Panc1 (cell line): Measurements from ENCODE around the gene REPIN1. TPM values are rescaled to one million over a fixed set of nuclear protein-coding genes. Genes with fewer than 3 reads are reported as not detected.

Source experiments
- ATAC-seq: fragments of 200-7000 bp; cut with Tn5 transposase; 2 replicates; pipeline ENCODE4 v1.9.1; 2020; ENCODE audit warnings: mild to moderate bottlenecking, moderate library complexity
- BruUV-seq: library from RNA; stranded (reverse); fragments of 400-500 nt; replicated peaks from 2 replicates; lab custom pipeline; 2021; lab: Mats Ljungman, UMichigan
- CTCF ChIA-PET: fragments of 300-600 bp; sonication (Branson Sonifier 250); formaldehyde crosslinking; loops from one replicate; lab custom pipeline; 2022; ENCODE audit warnings: antibody characterized with exemption; lab: Charles Lee
- POLR2A ChIA-PET: fragments of 300-600 bp; sonication (Branson Sonifier 250); formaldehyde crosslinking; loops from one replicate; lab custom pipeline; 2022; ENCODE audit warnings: antibody characterized with exemption; lab: Charles Lee
- DNase-seq: peaks from one replicate; pipeline ENCODE4 v3.0.0-alpha.2; 2010; ENCODE audit warnings: low read depth, low spot score
- H3K27ac ChIP-seq: 2 replicates; pipeline ENCODE4 v1.5.1; 2011; ENCODE audit warnings: mild to moderate bottlenecking, low read length, inconsistent platforms
- H3K27me3 ChIP-seq: fragments of 200-500 bp; sonication (Bioruptor generic); 2 replicates; pipeline ENCODE4 v1.6.0; 2014; ENCODE audit warnings: low read length, inconsistent platforms; ENCODE audit not compliant: control insufficient read depth, insufficient read depth
- H3K36me3 ChIP-seq: fragments of 200-500 bp; sonication (Bioruptor generic); 2 replicates; pipeline ENCODE4 v1.5.1; 2014; ENCODE audit warnings: inconsistent platforms, mild to moderate bottlenecking, low read length, moderate library complexity; ENCODE audit not compliant: control insufficient read depth, insufficient read depth
- H3K4me1 ChIP-seq: 2 replicates; pipeline ENCODE4 v1.5.1; 2011; ENCODE audit warnings: inconsistent platforms, mild to moderate bottlenecking, low read length, moderate library complexity; ENCODE audit not compliant: control insufficient read depth, insufficient read depth
- H3K4me3 ChIP-seq, 2 experiments: 2 replicates each; pipeline ENCODE4 v1.5.1; 2011 to 2012; ENCODE audit warnings: low read depth in 2 of 2, low read length in 2 of 2, mild to moderate bottlenecking in 2 of 2, inconsistent platforms in 1 of 2, moderate library complexity in 1 of 2
- H3K9me3 ChIP-seq: fragments of 200-500 bp; sonication (Bioruptor generic); 2 replicates; pipeline ENCODE4 v1.5.1; 2014; ENCODE audit warnings: low read depth, mild to moderate bottlenecking, inconsistent platforms, low read length, moderate library complexity; ENCODE audit not compliant: control insufficient read depth, insufficient read depth
- POLR2AphosphoS5 ChIP-seq: IDR thresholded peaks from 2 replicates; pipeline ENCODE4 v1.6.1; 2012; ENCODE audit warnings: mild to moderate bottlenecking, low read depth, low read length, moderate library complexity
- SIN3A ChIP-seq: IDR thresholded peaks from 2 replicates; pipeline ENCODE4 v1.6.1; 2012; ENCODE audit warnings: low read depth, mild to moderate bottlenecking, low read length, moderate library complexity, borderline replicate concordance; ENCODE audit not compliant: insufficient read depth
- TCF7L2 ChIP-seq: IDR thresholded peaks from 2 replicates; pipeline ENCODE4 v1.6.1; 2011; ENCODE audit warnings: mild to moderate bottlenecking, low read depth, low read length, inconsistent platforms
- in situ Hi-C: cut with HindIII; loops from 2 replicates; pipeline ENCODE4 v1.10.0; 2016; ENCODE audit warnings: low sequenced_read_pairs, low pct_unique_long_range_greater_than_20kb
- intact Hi-C: fragments of 100-400 bp; cut with micrococcal nuclease; formaldehyde crosslinking; loops from one replicate; pipeline ENCODE4 v1.10.0; 2022; ENCODE audit not compliant: unreplicated experiment
- total RNA-seq: library from RNA; stranded (reverse); gene quantifications from one replicate; pipeline ENCODE4 v1.2.1, GENCODE V29; 2021; ENCODE audit not compliant: unreplicated experiment
- TF ChIP-seq, protein P1 (sequence below): fragments of 450-650 bp; IDR thresholded peaks from 2 replicates; pipeline ENCODE4 v1.5.1; 2017; ENCODE audit warnings: mild to moderate bottlenecking
- TF ChIP-seq, protein P2 (sequence below), 2 experiments: IDR thresholded peaks; 2 replicates each; pipeline ENCODE4 v1.6.1; 2011 to 2012; ENCODE audit warnings: low read depth in 2 of 2, control low read depth in 1 of 2, low read length in 1 of 2, mild to moderate bottlenecking in 1 of 2, moderate library complexity in 1 of 2; ENCODE audit not compliant: insufficient read depth in 1 of 2

REPIN1 gene
- total RNA-seq, 1 experiment from 2014 or later, result 209 TPM

DNA sequence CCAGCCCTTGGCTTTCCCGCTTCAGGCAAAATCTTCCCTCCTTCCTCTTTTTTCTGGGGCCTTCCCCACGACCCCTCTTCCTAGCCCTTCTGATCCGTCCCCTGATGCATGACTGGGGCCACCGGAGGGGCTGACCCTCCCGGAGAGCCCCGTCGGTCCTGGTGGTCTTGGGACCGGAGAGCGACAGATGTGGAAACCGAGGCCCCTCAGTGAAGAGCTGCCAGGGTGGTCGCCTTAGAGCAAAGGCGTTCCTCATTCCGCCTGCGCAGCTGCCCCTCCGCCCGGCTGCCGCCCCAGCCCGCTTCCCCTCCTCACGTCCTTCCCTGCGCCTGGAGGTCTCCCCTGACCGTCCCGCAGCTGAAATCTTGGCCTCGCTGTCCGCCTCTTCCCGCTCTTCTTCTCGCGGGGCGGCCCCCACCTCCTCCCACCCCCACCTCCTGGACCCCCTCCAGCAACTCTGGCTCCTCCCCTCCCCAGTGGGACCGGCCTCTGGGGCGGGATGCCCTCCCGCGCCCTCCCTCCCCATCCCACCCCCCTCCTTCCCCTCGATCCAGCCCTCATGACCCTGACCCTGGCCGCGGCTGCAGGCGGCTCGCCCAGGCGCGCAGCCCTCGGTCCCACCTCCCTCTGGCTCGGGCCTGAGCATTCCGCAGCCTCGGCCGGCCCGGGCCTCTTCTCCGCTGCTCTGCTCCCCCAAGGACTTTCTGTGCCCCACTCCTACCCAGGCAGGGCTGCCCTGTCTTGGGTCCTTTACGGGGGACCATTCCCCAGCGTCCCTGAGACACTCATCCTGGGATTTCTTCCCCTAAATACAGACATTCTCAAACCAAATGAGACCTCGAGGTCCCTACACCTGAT is 27.1 kb upstream of the REPIN1 start, which contains the start of gene RARRES2:
Gene RARRES2, minus strand, starts transcription at position 367 of the 858 bp plus-strand sequence. CDS start 1,020 bp downstream, outside the sequence.
- intact Hi-C loops, result no loop called here
- peaks cover 11% of the 10 kb centered on the region; the same call in 1 of the 2 replicates for H3K9me3 ChIP-seq
- no peaks in the 10 kb centered on the region for H3K36me3 ChIP-seq
- ChIA-PET CTCF (no interaction called here), POLR2A (no interaction called here)
- H3K4me3 ChIP-seq, result no peak within 1 kb of the TSS
- in situ Hi-C loops, result no loop called here
- BruUV-seq, result no TSS peak
- DNase-seq (no peak), ATAC-seq (no peak)
- peaks cover 3% of the 10 kb centered on the region; the same call in 1 of the 2 replicates for H3K4me1 ChIP-seq
- H3K27me3 ChIP-seq, result no peaks in the 10 kb centered on the region
- H3K27ac ChIP-seq, result no peak within 1 kb of the TSS
- TF ChIP-seq TCF7L2, result no peak
- TF ChIP-seq, protein P1, sequence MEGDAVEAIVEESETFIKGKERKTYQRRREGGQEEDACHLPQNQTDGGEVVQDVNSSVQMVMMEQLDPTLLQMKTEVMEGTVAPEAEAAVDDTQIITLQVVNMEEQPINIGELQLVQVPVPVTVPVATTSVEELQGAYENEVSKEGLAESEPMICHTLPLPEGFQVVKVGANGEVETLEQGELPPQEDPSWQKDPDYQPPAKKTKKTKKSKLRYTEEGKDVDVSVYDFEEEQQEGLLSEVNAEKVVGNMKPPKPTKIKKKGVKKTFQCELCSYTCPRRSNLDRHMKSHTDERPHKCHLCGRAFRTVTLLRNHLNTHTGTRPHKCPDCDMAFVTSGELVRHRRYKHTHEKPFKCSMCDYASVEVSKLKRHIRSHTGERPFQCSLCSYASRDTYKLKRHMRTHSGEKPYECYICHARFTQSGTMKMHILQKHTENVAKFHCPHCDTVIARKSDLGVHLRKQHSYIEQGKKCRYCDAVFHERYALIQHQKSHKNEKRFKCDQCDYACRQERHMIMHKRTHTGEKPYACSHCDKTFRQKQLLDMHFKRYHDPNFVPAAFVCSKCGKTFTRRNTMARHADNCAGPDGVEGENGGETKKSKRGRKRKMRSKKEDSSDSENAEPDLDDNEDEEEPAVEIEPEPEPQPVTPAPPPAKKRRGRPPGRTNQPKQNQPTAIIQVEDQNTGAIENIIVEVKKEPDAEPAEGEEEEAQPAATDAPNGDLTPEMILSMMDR, result no peak
- TF ChIP-seq, protein P2, sequence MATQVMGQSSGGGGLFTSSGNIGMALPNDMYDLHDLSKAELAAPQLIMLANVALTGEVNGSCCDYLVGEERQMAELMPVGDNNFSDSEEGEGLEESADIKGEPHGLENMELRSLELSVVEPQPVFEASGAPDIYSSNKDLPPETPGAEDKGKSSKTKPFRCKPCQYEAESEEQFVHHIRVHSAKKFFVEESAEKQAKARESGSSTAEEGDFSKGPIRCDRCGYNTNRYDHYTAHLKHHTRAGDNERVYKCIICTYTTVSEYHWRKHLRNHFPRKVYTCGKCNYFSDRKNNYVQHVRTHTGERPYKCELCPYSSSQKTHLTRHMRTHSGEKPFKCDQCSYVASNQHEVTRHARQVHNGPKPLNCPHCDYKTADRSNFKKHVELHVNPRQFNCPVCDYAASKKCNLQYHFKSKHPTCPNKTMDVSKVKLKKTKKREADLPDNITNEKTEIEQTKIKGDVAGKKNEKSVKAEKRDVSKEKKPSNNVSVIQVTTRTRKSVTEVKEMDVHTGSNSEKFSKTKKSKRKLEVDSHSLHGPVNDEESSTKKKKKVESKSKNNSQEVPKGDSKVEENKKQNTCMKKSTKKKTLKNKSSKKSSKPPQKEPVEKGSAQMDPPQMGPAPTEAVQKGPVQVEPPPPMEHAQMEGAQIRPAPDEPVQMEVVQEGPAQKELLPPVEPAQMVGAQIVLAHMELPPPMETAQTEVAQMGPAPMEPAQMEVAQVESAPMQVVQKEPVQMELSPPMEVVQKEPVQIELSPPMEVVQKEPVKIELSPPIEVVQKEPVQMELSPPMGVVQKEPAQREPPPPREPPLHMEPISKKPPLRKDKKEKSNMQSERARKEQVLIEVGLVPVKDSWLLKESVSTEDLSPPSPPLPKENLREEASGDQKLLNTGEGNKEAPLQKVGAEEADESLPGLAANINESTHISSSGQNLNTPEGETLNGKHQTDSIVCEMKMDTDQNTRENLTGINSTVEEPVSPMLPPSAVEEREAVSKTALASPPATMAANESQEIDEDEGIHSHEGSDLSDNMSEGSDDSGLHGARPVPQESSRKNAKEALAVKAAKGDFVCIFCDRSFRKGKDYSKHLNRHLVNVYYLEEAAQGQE (IDR thresholded peaks at IDR 0.05; ENCODE audit: insufficient read depth in 1 of 2, low read depth in 2 of 2, low read length in 1 of 2), result no peak
- TF ChIP-seq POLR2AphosphoS5, result no peak
- TF ChIP-seq SIN3A, result no peak

DNA sequence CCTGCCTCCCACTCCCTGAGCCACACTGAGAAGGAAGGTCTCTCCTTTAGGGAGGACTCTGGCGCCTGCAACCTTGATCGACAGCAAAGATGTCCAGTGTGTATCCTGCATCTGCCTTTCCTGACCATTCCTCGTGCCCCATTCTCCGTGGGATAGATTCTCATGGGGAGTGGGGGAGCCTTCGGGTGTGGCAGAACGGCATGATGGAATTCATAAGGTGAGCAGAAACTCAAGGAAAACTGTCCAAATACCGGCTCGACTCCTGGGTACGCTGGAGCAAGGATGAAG is 26.6 kb upstream of the REPIN1 start:
- DNase-seq, result no peak
- BruUV-seq, result no TSS peak

More for the DNA sequence above, 26.6 kb upstream of the REPIN1 start:
- TF ChIP-seq POLR2AphosphoS5 (no peak), SIN3A (no peak), TCF7L2 (no peak)
- TF ChIP-seq, protein P1, result no peak
- TF ChIP-seq, protein P2 (IDR thresholded peaks at IDR 0.05; ENCODE audit: insufficient read depth in 1 of 2, low read depth in 2 of 2, low read length in 1 of 2), result no peak
- ChIA-PET POLR2A (no interaction called here), CTCF (no interaction called here)
- Histone ChIP-seq H3K4me1 (peaks cover 3% of the 10 kb centered on the region; the same call in 1 of the 2 replicates), H3K27ac (no peak overlapping the region), H3K9me3 (peaks cover 11% of the 10 kb centered on the region; the same call in 1 of the 2 replicates), H3K27me3 (no peaks in the 10 kb centered on the region), H3K4me3 (no peak overlapping the region), H3K36me3 (no peaks in the 10 kb centered on the region)
- intact Hi-C loops, result no loop called here
- in situ Hi-C loops, result no loop called here
- no peak for ATAC-seq
